ENCODE results near the gene CORIN.

CORIN gene

GRCh38 chr4:47642191-47642830 is 195.6 kb downstream of the CORIN start (continued):
- TF ChIP-seq GLIS3 (CRISPR knock-in tag; IDR thresholded peaks at IDR 0.05) = no peak
- TF ChIP-seq ZNF8 (CRISPR knock-in tag; IDR thresholded peaks at IDR 0.05) = no peak
- TF ChIP-seq TOX (CRISPR knock-in tag; IDR thresholded peaks at IDR 0.05; ENCODE audit: borderline replicate concordance) = no peak
- TF ChIP-seq ESRRG (CRISPR knock-in tag; IDR thresholded peaks at IDR 0.05) = no peak
- TF ChIP-seq POU6F1 (CRISPR knock-in tag; IDR thresholded peaks at IDR 0.05; ENCODE audit: borderline replicate concordance, low read depth) = no peak
- no peak for TF ChIP-seq TCF4 (CRISPR knock-in tag; IDR thresholded peaks at IDR 0.05; ENCODE audit: borderline replicate concordance)
- no peak for TF ChIP-seq PPARA (CRISPR knock-in tag; IDR thresholded peaks at IDR 0.05; ENCODE audit: borderline replicate concordance)

GRCh38 chr4:47641755-47642154 is 196.1 kb downstream of the CORIN start:
- TF ChIP-seq ZNF70 (CRISPR knock-in tag; IDR thresholded peaks at IDR 0.05) (no peak), ISL1 (CRISPR knock-in tag; IDR thresholded peaks at IDR 0.05) (no peak), CSRNP3 (CRISPR knock-in tag; IDR thresholded peaks at IDR 0.05) (no peak), POU6F1 (CRISPR knock-in tag; IDR thresholded peaks at IDR 0.05; ENCODE audit: borderline replicate concordance, low read depth) (no peak), ZNF8 (CRISPR knock-in tag; IDR thresholded peaks at IDR 0.05) (no peak), ESRRG (CRISPR knock-in tag; IDR thresholded peaks at IDR 0.05) (no peak), BACH2 (CRISPR knock-in tag; IDR thresholded peaks at IDR 0.05; ENCODE audit: borderline replicate concordance) (no peak), SNAI2 (CRISPR knock-in tag; IDR thresholded peaks at IDR 0.05) (no peak), ZFP30 (CRISPR knock-in tag; IDR thresholded peaks at IDR 0.05) (no peak), PPARA (CRISPR knock-in tag; IDR thresholded peaks at IDR 0.05; ENCODE audit: borderline replicate concordance) (no peak), OSR1 (CRISPR knock-in tag; IDR thresholded peaks at IDR 0.05) (no peak), TOX (CRISPR knock-in tag; IDR thresholded peaks at IDR 0.05; ENCODE audit: borderline replicate concordance) (no peak), TSHZ2 (CRISPR knock-in tag; IDR thresholded peaks at IDR 0.05) (no peak), CSDC2 (CRISPR knock-in tag; IDR thresholded peaks at IDR 0.05) (no peak)
- ATAC-seq = peak; percentile 27; the same call in 1 of the 3 replicates

- no peak for ATAC-seq
- no peak for TF ChIP-seq ZNF8 (CRISPR knock-in tag; IDR thresholded peaks at IDR 0.05)
- no peak for TF ChIP-seq CSDC2 (CRISPR knock-in tag; IDR thresholded peaks at IDR 0.05)
- TF ChIP-seq RARB (CRISPR knock-in tag; IDR thresholded peaks at IDR 0.05) = no peak
- no peak for TF ChIP-seq BACH2 (CRISPR knock-in tag; IDR thresholded peaks at IDR 0.05; ENCODE audit: borderline replicate concordance)
- no peak for TF ChIP-seq ZNF70 (CRISPR knock-in tag; IDR thresholded peaks at IDR 0.05)
Observed at GRCh38 chr4:47640911-47641310, 197.0 kb downstream of the CORIN start.

- no peak for ATAC-seq
- no peak for TF ChIP-seq ZNF8 (CRISPR knock-in tag; IDR thresholded peaks at IDR 0.05)
- TF ChIP-seq ZFP3 (CRISPR knock-in tag; IDR thresholded peaks at IDR 0.05) = no peak
- TF ChIP-seq TCF4 (CRISPR knock-in tag; IDR thresholded peaks at IDR 0.05; ENCODE audit: borderline replicate concordance) = no peak
- no peak for TF ChIP-seq ZC3H10 (CRISPR knock-in tag; IDR thresholded peaks at IDR 0.05)
- no peak for TF ChIP-seq SNAI2 (CRISPR knock-in tag; IDR thresholded peaks at IDR 0.05)
- TF ChIP-seq CREB5 (CRISPR knock-in tag; IDR thresholded peaks at IDR 0.05; ENCODE audit: low read depth) = no peak
- no peak for TF ChIP-seq TSHZ2 (CRISPR knock-in tag; IDR thresholded peaks at IDR 0.05)
- no peak for TF ChIP-seq ARNTL (CRISPR knock-in tag; IDR thresholded peaks at IDR 0.05; ENCODE audit: borderline replicate concordance, low read depth)
- TF ChIP-seq PATZ1 (CRISPR knock-in tag; IDR thresholded peaks at IDR 0.05; ENCODE audit: borderline replicate concordance) = no peak
Observed at GRCh38 chr4:47639531-47639930, 198.3 kb downstream of the CORIN start.

All from SK-N-SH treated with all-trans-retinoic acid at 6 μM for 48 hours (cell line).